Activated CD4-positive, alpha-beta T cell treated with anti-CD3 and anti-CD28 coated beads, Interleukin-2, amount 50 U/mL, for 16 hours (primary cell): Measurements from ENCODE around the gene ANKRD10.
A peak's percentile ranks its signal among the peaks of the same experiment; 100 is the strongest.

Source experiments
- DNase-seq: peaks from one replicate; pipeline ENCODE4 v3.0.0-alpha.2; 2020

ANKRD10 gene

GRCh38 chr13:110944968-110945927 is 30.4 kb upstream of the ANKRD10 start:
- DNase-seq, result no peak

GRCh38 chr13:110944121-110944967 is 29.5 kb upstream of the ANKRD10 start:
- peak; percentile 54 for DNase-seq

GRCh38 chr13:110942248-110942981 is 27.5 kb upstream of the ANKRD10 start:
- DNase-seq, result peak; percentile 47

- DNase-seq, result no peak
These were observed 24.0 kb upstream of the ANKRD10 start for GRCh38 chr13:110938662-110939421.

GRCh38 chr13:110937511-110938285 is 22.8 kb upstream of the ANKRD10 start:
- no peak for DNase-seq

- no peak for DNase-seq
These were observed 21.6 kb upstream of the ANKRD10 start for GRCh38 chr13:110936519-110936918.

GRCh38 chr13:110932588-110932987 is 17.7 kb upstream of the ANKRD10 start:
- DNase-seq, result no peak

GRCh38 chr13:110929104-110929777 is 14.4 kb upstream of the ANKRD10 start:
- no peak for DNase-seq

- no peak for DNase-seq
These were observed 10.2 kb upstream of the ANKRD10 start for GRCh38 chr13:110925023-110925612.

GRCh38 chr13:110924639-110924934 is 9.7 kb upstream of the ANKRD10 start:
- DNase-seq, result no peak

GRCh38 chr13:110923777-110924638 is 9.1 kb upstream of the ANKRD10 start:
- no peak for DNase-seq

- DNase-seq, result no peak
These were observed 8.2 kb upstream of the ANKRD10 start for GRCh38 chr13:110923086-110923485.

GRCh38 chr13:110922506-110922905 is 7.6 kb upstream of the ANKRD10 start:
- DNase-seq, result no peak

- no peak for DNase-seq
These were observed 6.8 kb upstream of the ANKRD10 start for GRCh38 chr13:110921695-110922094.

GRCh38 chr13:110921209-110921608 is 6.3 kb upstream of the ANKRD10 start:
- no peak for DNase-seq

- DNase-seq, result no peak
These were observed 5.2 kb upstream of the ANKRD10 start for GRCh38 chr13:110920038-110920437.

GRCh38 chr13:110916301-110917142 is 1.7 kb upstream of the ANKRD10 start:
- DNase-seq, result no peak

GRCh38 chr13:110915874-110916206 is 971 bp upstream of the ANKRD10 start:
- no peak for DNase-seq
